HCT116 (cell line): ENCODE measurements around the gene SLC9C2. TPM values are rescaled to one million over a fixed set of nuclear protein-coding genes. Genes with fewer than 3 reads are reported as not detected.

Source experiments
- ATAC-seq: fragments of 200-7000 bp; cut with Tn5 transposase; 2 replicates; pipeline ENCODE4 v1.9.1; 2020; ENCODE audit warnings: mild to moderate bottlenecking, moderate library complexity
- BruUV-seq: library from RNA; stranded (reverse); fragments of 400-500 nt; replicated peaks from 2 replicates; lab custom pipeline; 2021; lab: Mats Ljungman, UMichigan
- CTCF ChIA-PET: fragments of 300-600 bp; sonication (Branson Sonifier 250); formaldehyde crosslinking; loops from one replicate; lab custom pipeline; 2021; ENCODE audit warnings: antibody characterized with exemption; lab: Charles Lee
- POLR2A ChIA-PET: fragments of 300-600, 350-600 bp; sonication (Branson Sonifier 250); formaldehyde crosslinking; loops from one replicate; lab custom pipeline; 2021; ENCODE audit warnings: antibody characterized with exemption; lab: Charles Lee
- RAD21 ChIA-PET, 2 experiments: fragments of 300-600 bp; sonication (Branson Sonifier 250); formaldehyde crosslinking; loops; one replicate each; lab custom pipeline; 2023; ENCODE audit warnings: low total read pairs in 2 of 2; ENCODE audit not compliant: uncharacterized antibody in 2 of 2, unreplicated experiment in 2 of 2, low non-redundant PET in 1 of 2; lab: Charles Lee
- DNase-seq: peaks from one replicate; pipeline ENCODE4 v3.0.0-alpha.2; 2010; ENCODE audit warnings: low read depth, low spot score
- H2AFZ ChIP-seq: fragments of 200-600 bp; shearing (Covaris generic), sonication (generic); 2 replicates; pipeline ENCODE4 v1.6.1; 2017; ENCODE audit warnings: low read depth, mixed run types, mixed read lengths, antibody characterized with exemption, low read length; ENCODE audit not compliant: poor library complexity, severe bottlenecking
- H3K27ac ChIP-seq: 2 replicates; pipeline ENCODE4 v1.5.1; 2012; ENCODE audit warnings: low read depth, low read length
- H3K27me3 ChIP-seq: fragments of 200-600 bp; sonication (generic); 2 replicates; pipeline ENCODE4 v1.6.1; 2016; ENCODE audit warnings: mixed run types, low read length, mixed read lengths; ENCODE audit not compliant: insufficient read depth
- H3K36me3 ChIP-seq, 2 experiments: fragments of 200-500 bp in 1 of 2; fragments of 200-600 bp in 1 of 2; sonication (Bioruptor generic) in 1 of 2; sonication (generic) in 1 of 2; 2 replicates each; pipeline versions ENCODE4 v1.5.1 to v1.6.1; 2014 to 2016; ENCODE audit warnings: low read length in 2 of 2, inconsistent platforms in 1 of 2, mixed read lengths in 1 of 2, mixed run types in 1 of 2; ENCODE audit not compliant: insufficient read depth in 2 of 2, control insufficient read depth in 1 of 2
- H3K4me1 ChIP-seq, 2 experiments: fragments of 200-600 bp in 1 of 2; sonication (generic) in 1 of 2; 2 replicates each; pipeline versions ENCODE4 v1.5.1 to v1.6.1; 2012 to 2017; ENCODE audit warnings: low read length in 2 of 2, inconsistent platforms in 1 of 2, mild to moderate bottlenecking in 1 of 2, mixed read lengths in 1 of 2, mixed run types in 1 of 2, moderate library complexity in 1 of 2; ENCODE audit not compliant: insufficient read depth in 2 of 2, control insufficient read depth in 1 of 2
- H3K4me2 ChIP-seq: fragments of 200-600 bp; sonication (generic); 2 replicates; pipeline ENCODE4 v1.6.1; 2017; ENCODE audit warnings: mixed run types, low read length, mixed read lengths
- H3K4me3 ChIP-seq, 2 experiments: fragments of 200-600 bp in 1 of 2; sonication (generic) in 1 of 2; replicated peaks in 1 of 2; 2 replicates each; pipeline ENCODE4 v1.5.1; 2011 to 2016; ENCODE audit warnings: low read length in 2 of 2, control low read depth in 1 of 2, low read depth in 1 of 2, mild to moderate bottlenecking in 1 of 2, mixed read lengths in 1 of 2, mixed run types in 1 of 2
- H3K79me2 ChIP-seq: fragments of 200-600 bp; sonication (generic); 2 replicates; pipeline ENCODE4 v1.6.1; 2017; ENCODE audit warnings: mild to moderate bottlenecking, mixed run types, low read length, moderate library complexity, mixed read lengths; ENCODE audit not compliant: insufficient read depth
- H3K9ac ChIP-seq: fragments of 200-600 bp; sonication (generic); 2 replicates; pipeline ENCODE4 v1.6.1; 2016; ENCODE audit warnings: low read length, mixed read lengths
- H3K9me2 ChIP-seq: fragments of 200-600 bp; sonication (generic), shearing (Covaris generic); 2 replicates; pipeline ENCODE4 v1.6.1; 2017; ENCODE audit warnings: mixed run types, mild to moderate bottlenecking, moderate library complexity; ENCODE audit not compliant: insufficient read depth
- H3K9me3 ChIP-seq, 2 experiments: fragments of 200-500 bp in 1 of 2; fragments of 200-600 bp in 1 of 2; sonication (Bioruptor generic) in 1 of 2; sonication (generic) in 1 of 2; 2 replicates each; pipeline ENCODE4 v1.6.1; 2014 to 2017; ENCODE audit warnings: low read length in 2 of 2, mixed read lengths in 2 of 2, inconsistent platforms in 1 of 2, low read depth in 1 of 2, mild to moderate bottlenecking in 1 of 2, mixed run types in 1 of 2, moderate library complexity in 1 of 2; ENCODE audit not compliant: control insufficient read depth in 1 of 2, insufficient read depth in 1 of 2
- H4K20me1 ChIP-seq: fragments of 200-600 bp; sonication (generic), shearing (Covaris generic); 2 replicates; pipeline ENCODE4 v1.6.1; 2017; ENCODE audit warnings: mixed run types, mild to moderate bottlenecking, moderate library complexity; ENCODE audit not compliant: insufficient read depth
- ATF3 ChIP-seq: IDR thresholded peaks from 2 replicates; pipeline ENCODE4 v1.6.1; 2012
- CBX3 ChIP-seq: IDR thresholded peaks from 2 replicates; pipeline ENCODE4 v1.6.1; 2012; ENCODE audit warnings: low read depth
- EGR1 ChIP-seq: IDR thresholded peaks from 2 replicates; pipeline ENCODE4 v1.6.1; 2012; ENCODE audit warnings: low read depth
- ELF1 ChIP-seq: IDR thresholded peaks from 2 replicates; pipeline ENCODE4 v1.6.1; 2012; ENCODE audit warnings: low read depth, borderline replicate concordance
- EZH2 ChIP-seq: fragments of 200-600 bp; sonication (generic); IDR thresholded peaks from 2 replicates; pipeline ENCODE4 v1.6.1; 2017; ENCODE audit warnings: antibody characterized with exemption, mixed run types
- EZH2phosphoT487 ChIP-seq: fragments of 200-600 bp; IDR thresholded peaks from 2 replicates; pipeline ENCODE4 v1.6.1; 2018; ENCODE audit warnings: antibody characterized with exemption, borderline replicate concordance
- FOSL1 ChIP-seq: IDR thresholded peaks from 2 replicates; pipeline ENCODE4 v1.6.1; 2012; ENCODE audit warnings: low read depth
- JUND ChIP-seq: IDR thresholded peaks from 2 replicates; pipeline ENCODE4 v1.6.1; 2012
- MAX ChIP-seq: IDR thresholded peaks from 2 replicates; pipeline ENCODE4 v1.6.1; 2012
- POLR2AphosphoS5 ChIP-seq: IDR thresholded peaks from 2 replicates; pipeline ENCODE4 v1.6.1; 2011; ENCODE audit warnings: mild to moderate bottlenecking, low read depth, low read length, moderate library complexity
- SIN3A ChIP-seq: IDR thresholded peaks from 2 replicates; pipeline ENCODE4 v1.6.1; 2012; ENCODE audit warnings: low read depth
- SRF ChIP-seq: IDR thresholded peaks from 2 replicates; pipeline ENCODE4 v1.6.1; 2012; ENCODE audit warnings: low read depth
- ZBTB33 ChIP-seq: IDR thresholded peaks from 2 replicates; pipeline ENCODE4 v1.6.1; 2011; ENCODE audit warnings: mild to moderate bottlenecking, low read length, moderate library complexity; ENCODE audit not compliant: insufficient replicate concordance; ENCODE audit errors: extremely low read depth
- ZFX ChIP-seq: fragments of 450-650 bp; IDR thresholded peaks from 2 replicates; pipeline ENCODE4 v1.6.1; 2017
- ZNF274 ChIP-seq: fragments of 200-500 bp; sonication (Bioruptor generic); IDR thresholded peaks from 2 replicates; pipeline ENCODE4 v1.6.1; 2014; ENCODE audit warnings: mild to moderate bottlenecking, low read depth, low read length, inconsistent platforms
- intact Hi-C: fragments of 100-400 bp; cut with micrococcal nuclease; formaldehyde crosslinking; loops from 2 replicates; pipeline ENCODE4 v1.10.0; 2022
- total RNA-seq: library from RNA; stranded (reverse); gene quantifications from one replicate; pipeline ENCODE4 v1.2.1, GENCODE V29; 2021; ENCODE audit not compliant: unreplicated experiment

The SLC9C2 gene
- total RNA-seq, 1 experiment from 2014 or later = not detected

GRCh38 chr1:173590557-173590956 lies 12.3 kb downstream of the SLC9C2 start:
- H3K27ac ChIP-seq = no peak overlapping the region
- no peaks in the 10 kb centered on the region for H3K9me3 ChIP-seq
- peaks cover 0 to 3% of the 10 kb centered on the region in 2 experiments; a peak in 1 of 4 replicates for H3K4me1 ChIP-seq
- no peaks in the 10 kb centered on the region for H3K36me3 ChIP-seq
- no peak overlapping the region for H2AFZ ChIP-seq
- ChIA-PET POLR2A (no interaction called here), CTCF (no interaction called here), RAD21 (no interaction called here)
- no peaks in the 10 kb centered on the region for H3K27me3 ChIP-seq
- intact Hi-C loops = no loop called here
- BruUV-seq = no TSS peak
- no peaks in the 10 kb centered on the region for H3K79me2 ChIP-seq
- H3K9me2 ChIP-seq = no peaks in the 10 kb centered on the region
- DNase-seq = no peak
- ATAC-seq = no peak
- no peaks in the 10 kb centered on the region for H4K20me1 ChIP-seq
- H3K4me3 ChIP-seq = no peak overlapping the region
- no peak overlapping the region for H3K4me2 ChIP-seq
- TF ChIP-seq ATF3 (no peak), EGR1 (no peak), CBX3 (no peak), ZFX (no peak), JUND (no peak), EZH2 (no peak), POLR2AphosphoS5 (no peak), EZH2phosphoT487 (no peak), ELF1 (no peak), ZBTB33 (no peak), MAX (no peak), ZNF274 (no peak), SRF (no peak), FOSL1 (no peak), SIN3A (no peak)
- TF ChIP-seq, all 23 proteins: peak for 0
- H3K9ac ChIP-seq = no peak overlapping the region
